ENCODE data around the gene CASZ1. TPM values are rescaled to one million over a fixed set of nuclear protein-coding genes. Genes with fewer than 3 reads are reported as not detected.

Gene CASZ1
- total and polyA plus RNA-seq, 3 donors from 2014 or later = 9.4 to 12.3 (median 10.3) TPM

DNA sequence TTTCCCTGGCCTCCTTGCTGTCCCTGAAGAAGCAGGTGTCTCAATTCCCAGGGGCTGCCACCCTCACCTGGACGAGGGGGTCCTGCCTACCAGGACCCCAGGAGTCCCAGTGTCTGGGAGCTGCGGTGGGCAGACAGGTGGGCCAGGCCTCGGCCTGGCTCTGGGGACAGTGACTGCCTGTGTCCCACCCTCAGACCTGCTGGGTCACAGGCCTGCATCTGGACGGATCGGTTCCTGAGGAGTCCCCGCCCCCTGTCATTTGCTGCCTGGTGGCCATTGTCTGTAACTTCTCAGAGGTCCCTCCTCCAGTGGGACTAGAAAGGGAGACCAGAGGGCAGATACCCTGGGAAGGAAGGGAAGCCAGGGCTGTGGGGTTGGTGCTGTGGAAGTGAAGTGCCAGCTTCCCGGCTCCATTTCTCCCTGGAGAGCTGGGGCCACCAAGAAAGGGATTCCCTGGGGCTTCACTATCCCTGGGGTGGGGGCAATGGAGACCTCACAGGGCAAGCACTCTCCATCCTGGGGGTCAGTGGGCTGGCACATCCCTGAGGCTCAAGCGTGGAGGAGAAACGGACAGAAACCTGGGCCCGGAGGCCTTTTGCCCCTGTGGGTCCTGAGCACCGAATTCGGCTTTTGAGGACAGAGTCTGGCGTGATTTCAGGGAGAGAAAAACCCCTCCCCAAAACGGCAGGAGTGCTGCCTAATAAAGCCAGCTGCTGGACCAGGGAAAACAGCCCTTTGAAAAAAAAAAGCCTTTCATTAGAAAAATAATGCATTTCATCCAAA is 164.4 kb downstream of the CASZ1 start:
- peaks cover 12% of the 10 kb centered on the region for H3K4me1 ChIP-seq
- intact Hi-C loops (cut with DNase I; ENCODE audit: low total_unique reads) = no loop called here
- H3K36me3 ChIP-seq (ENCODE audit: low read depth, missing control alignments) = no peaks in the 10 kb centered on the region
- H3K4me3 ChIP-seq = no peak overlapping the region
- no peaks in the 10 kb centered on the region for H3K27me3 ChIP-seq
- TF ChIP-seq, protein P1, sequence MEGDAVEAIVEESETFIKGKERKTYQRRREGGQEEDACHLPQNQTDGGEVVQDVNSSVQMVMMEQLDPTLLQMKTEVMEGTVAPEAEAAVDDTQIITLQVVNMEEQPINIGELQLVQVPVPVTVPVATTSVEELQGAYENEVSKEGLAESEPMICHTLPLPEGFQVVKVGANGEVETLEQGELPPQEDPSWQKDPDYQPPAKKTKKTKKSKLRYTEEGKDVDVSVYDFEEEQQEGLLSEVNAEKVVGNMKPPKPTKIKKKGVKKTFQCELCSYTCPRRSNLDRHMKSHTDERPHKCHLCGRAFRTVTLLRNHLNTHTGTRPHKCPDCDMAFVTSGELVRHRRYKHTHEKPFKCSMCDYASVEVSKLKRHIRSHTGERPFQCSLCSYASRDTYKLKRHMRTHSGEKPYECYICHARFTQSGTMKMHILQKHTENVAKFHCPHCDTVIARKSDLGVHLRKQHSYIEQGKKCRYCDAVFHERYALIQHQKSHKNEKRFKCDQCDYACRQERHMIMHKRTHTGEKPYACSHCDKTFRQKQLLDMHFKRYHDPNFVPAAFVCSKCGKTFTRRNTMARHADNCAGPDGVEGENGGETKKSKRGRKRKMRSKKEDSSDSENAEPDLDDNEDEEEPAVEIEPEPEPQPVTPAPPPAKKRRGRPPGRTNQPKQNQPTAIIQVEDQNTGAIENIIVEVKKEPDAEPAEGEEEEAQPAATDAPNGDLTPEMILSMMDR (IDR thresholded peaks at IDR 0.05) = no peak
- TF ChIP-seq POLR2A (IDR thresholded peaks at IDR 0.05) = no peak
- H3K27ac ChIP-seq = peak overlapping the region; percentile 73 to 85
- 72 to 84% methylated on average over 11 of the region's 14 CpGs for WGBS, 2 donors
- no peaks in the 10 kb centered on the region for H3K9me3 ChIP-seq
- no peak for DNase-seq

DNA sequence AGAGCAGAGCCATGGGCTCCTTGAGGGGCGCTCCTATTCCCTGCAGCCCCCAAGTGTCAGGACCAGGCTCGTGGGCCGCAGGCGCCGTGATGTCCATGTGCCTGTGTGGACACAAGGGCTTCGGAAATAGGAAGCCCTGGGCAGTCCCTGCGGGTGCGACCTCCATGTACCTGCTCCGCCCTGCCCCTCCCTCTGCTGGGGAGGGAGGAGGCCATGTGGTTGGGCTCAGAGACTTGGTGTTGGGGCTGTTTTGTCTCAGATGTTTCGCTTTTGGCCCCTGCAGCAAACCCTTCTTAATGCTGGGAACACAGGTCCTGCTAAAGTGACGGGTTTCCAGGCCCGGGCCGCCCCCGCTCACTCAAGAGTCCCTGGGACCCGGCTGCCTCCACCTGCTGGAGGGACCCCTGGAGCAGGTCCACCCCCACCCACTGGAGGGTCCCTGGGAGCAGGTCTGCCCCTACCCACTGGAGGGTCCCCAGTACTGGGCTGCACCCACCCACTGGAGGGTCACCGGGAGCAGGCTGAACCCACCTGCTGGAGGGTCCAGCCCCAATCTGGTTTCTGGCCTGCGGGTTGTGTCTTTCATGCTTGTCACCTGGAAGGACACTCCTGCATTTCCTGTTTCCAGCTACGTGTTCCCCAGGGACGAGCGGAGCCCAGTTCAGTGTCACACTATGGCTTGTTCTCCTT is 165.2 kb downstream of the CASZ1 start:
- Histone ChIP-seq H3K27ac (no peak overlapping the region), H3K27me3 (no peaks in the 10 kb centered on the region), H3K36me3 (ENCODE audit: low read depth, missing control alignments) (no peaks in the 10 kb centered on the region), H3K9me3 (no peaks in the 10 kb centered on the region), H3K4me3 (no peak overlapping the region), H3K4me1 (peaks cover 11% of the 10 kb centered on the region)
- TF ChIP-seq, protein P1 (IDR thresholded peaks at IDR 0.05) = no peak
- no peak for TF ChIP-seq POLR2A (IDR thresholded peaks at IDR 0.05)
- WGBS, 2 donors = 92 to 96% methylated on average over 12 to 19 of the region's 20 CpGs
- intact Hi-C loops (cut with DNase I; ENCODE audit: low total_unique reads) = no loop called here
- DNase-seq = no peak

DNA sequence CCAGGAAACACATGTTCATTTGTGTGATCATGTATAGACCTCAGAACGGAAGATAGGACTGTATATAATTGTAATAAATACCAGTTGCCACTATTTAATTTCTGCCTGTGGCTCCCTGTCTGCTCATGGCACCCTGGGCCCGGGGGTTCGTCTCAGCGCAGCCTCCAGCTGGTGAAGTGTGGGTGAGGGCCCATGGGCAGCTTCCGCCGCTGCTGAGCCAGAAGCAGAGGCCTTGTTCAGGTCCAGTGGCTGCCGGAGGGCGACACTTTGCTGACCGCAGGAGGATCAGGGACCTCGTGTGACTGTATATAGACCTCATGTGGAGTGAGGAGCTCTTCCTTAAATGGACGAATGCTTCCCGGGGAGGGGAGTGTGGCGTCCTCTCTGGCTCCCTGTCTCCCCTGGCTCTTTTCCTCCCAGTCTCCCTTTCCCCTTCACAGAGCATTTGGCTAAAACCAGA is 165.8 kb downstream of the CASZ1 start:
- 91 to 98% methylated on average over 5 to 13 of the region's 13 CpGs for WGBS, 2 donors
- no peak for DNase-seq
- H3K9me3 ChIP-seq = no peaks in the 10 kb centered on the region
- peaks cover 11% of the 10 kb centered on the region for H3K4me1 ChIP-seq
- intact Hi-C loops (cut with DNase I; ENCODE audit: low total_unique reads) = no loop called here
- no peak for TF ChIP-seq POLR2A (IDR thresholded peaks at IDR 0.05)
- H3K4me3 ChIP-seq = no peak overlapping the region
- H3K36me3 ChIP-seq (ENCODE audit: low read depth, missing control alignments) = no peaks in the 10 kb centered on the region
- H3K27ac ChIP-seq = no peak overlapping the region
- H3K27me3 ChIP-seq = no peaks in the 10 kb centered on the region

DNA sequence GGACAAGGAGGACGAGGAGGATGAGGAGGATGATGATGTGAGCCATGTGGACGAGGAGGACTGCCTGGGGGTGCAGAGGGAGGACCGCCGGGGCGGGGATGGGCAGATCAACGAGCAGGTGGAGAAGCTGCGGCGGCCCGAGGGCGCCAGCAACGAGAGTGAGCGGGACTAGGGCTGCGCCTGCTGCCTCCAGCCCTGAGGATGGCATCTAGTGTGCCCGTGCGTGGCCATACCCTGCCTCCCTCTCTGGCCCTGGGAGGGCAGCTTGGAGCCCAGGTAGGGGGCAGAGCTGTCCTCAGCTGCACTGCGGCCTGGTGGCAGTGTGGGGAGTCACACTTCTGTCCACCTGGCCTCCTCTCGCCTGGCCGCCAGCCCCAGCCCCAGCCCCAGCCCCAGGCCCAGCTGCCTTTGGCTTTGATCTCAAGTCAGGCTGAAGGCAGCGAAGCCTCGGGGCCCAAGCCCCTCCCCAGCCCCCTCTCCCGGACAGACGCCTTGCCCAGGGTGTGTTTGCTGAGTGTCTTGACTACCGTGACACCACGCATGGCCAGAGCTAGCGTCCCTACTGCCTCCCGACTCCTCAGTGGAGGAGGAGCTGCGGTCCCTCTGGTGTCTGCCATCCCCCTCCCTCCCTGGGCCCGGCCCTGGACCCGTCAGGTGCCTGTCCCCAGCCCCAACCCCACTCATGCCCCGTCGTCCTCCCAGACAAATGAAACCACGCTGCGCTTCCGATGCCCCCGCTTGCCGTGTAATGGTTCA is 166.5 kb downstream of the CASZ1 start:
- H3K27me3 ChIP-seq = no peaks in the 10 kb centered on the region
- DNase-seq = no peak
- intact Hi-C loops (cut with DNase I; ENCODE audit: low total_unique reads) = no loop called here
- no peak for TF ChIP-seq POLR2A (IDR thresholded peaks at IDR 0.05)
- TF ChIP-seq, protein P1 (IDR thresholded peaks at IDR 0.05) = no peak
- no peaks in the 10 kb centered on the region for H3K9me3 ChIP-seq
- WGBS, 2 donors = 94 to 95% methylated on average over 23 to 35 of the region's 36 CpGs
- no peak overlapping the region for H3K27ac ChIP-seq
- no peaks in the 10 kb centered on the region for H3K36me3 ChIP-seq (ENCODE audit: low read depth, missing control alignments)
- no peak overlapping the region for H3K4me3 ChIP-seq
- H3K4me1 ChIP-seq = peaks cover 11% of the 10 kb centered on the region

All from testis (tissue), 3 donors.